ENCODE measurements around the gene C1QB. TPM values are rescaled to one million over a fixed set of nuclear protein-coding genes. Genes with fewer than 3 reads are reported as not detected.
"Not testable (repeated sequence)": the region's sequence is repeated elsewhere in the genome, so short reads cannot be mapped to it uniquely, and the experiment has no call there.

Gene C1QB
- total RNA-seq, 1 experiment from 2014 or later, result not detected

DNA sequence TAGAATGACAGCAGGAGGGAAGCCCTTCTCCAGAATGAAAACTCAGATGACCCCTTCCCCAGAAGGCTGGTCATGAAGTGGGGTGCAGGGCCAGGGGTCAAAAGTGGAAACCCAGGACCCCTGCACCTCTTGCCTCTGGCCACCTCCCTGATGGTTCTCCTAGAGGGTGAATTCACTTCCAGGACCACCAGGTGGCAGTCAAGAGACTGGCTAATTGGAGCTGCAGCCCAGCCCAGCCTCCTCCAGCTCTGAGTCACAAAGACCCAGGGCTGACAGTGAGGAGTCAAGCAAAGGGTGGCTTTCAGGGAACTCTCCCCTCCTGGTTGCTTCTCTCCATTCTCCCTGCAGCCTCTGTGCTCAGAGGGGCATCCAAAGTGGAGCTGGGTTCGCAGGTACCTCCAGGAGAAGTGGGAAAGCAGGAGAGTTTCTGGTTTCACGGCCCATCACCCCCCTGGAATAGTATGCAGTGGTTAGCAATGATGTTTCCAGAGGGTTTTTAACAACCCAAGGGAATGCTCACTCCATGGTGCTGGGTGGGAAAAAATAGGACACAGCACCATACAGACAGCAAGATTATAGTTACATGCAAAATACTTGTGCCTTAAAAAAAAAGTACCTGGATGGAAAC is 51.5 kb downstream of the C1QB start:
- Mint-ChIP-seq H3K27ac (ENCODE audit: unreplicated experiment) (no peak overlapping the region), H3K36me3 (ENCODE audit: insufficient read depth, unreplicated experiment) (no peaks in the 10 kb centered on the region), H3K27me3 (ENCODE audit: unreplicated experiment) (no peaks in the 10 kb centered on the region), H3K4me3 (ENCODE audit: low read depth, unreplicated experiment) (no peak overlapping the region), H3K9me3 (ENCODE audit: low read depth, unreplicated experiment) (no peaks in the 10 kb centered on the region), H3K4me1 (ENCODE audit: low read depth, unreplicated experiment) (no peaks in the 10 kb centered on the region)
- TF ChIP-seq, protein P1, sequence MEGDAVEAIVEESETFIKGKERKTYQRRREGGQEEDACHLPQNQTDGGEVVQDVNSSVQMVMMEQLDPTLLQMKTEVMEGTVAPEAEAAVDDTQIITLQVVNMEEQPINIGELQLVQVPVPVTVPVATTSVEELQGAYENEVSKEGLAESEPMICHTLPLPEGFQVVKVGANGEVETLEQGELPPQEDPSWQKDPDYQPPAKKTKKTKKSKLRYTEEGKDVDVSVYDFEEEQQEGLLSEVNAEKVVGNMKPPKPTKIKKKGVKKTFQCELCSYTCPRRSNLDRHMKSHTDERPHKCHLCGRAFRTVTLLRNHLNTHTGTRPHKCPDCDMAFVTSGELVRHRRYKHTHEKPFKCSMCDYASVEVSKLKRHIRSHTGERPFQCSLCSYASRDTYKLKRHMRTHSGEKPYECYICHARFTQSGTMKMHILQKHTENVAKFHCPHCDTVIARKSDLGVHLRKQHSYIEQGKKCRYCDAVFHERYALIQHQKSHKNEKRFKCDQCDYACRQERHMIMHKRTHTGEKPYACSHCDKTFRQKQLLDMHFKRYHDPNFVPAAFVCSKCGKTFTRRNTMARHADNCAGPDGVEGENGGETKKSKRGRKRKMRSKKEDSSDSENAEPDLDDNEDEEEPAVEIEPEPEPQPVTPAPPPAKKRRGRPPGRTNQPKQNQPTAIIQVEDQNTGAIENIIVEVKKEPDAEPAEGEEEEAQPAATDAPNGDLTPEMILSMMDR (IDR thresholded peaks at IDR 0.05; ENCODE audit: unreplicated experiment), result peak; percentile 78
- intact Hi-C loops (cut with micrococcal nuclease; ENCODE audit: unreplicated experiment), result loop anchor here (1.0 kb wide), 1 partner anchor 185 kb away; no protein-coding TSS in a partner anchor
- BruUV-seq (replicated peaks), result no TSS peak
- peak; percentile 86 for DNase-seq
- CTCF ChIA-PET, result interaction anchor here (0.7 to 1.8 kb wide), 12 partner anchors 13 to 226 kb away, joined by 3 to 28 read pairs (median 4); no protein-coding TSS in a partner anchor

DNA sequence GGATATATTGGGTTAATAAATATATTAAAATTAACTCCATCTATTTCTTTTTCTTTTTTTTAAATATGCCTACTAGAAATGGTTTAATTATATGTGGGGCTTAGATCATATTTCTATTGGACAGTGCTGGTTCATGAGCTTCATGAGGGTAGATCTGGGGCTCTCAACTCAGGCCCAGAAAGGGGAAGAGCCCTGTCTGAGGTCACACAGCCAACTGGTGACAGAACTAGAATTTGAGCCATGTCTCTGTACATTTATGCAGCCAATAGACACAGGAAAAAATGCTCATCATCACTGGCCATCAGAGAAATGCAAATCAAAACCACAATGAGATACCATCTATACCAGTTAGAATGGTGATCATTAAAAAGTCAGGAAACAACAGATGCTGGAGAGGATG is 52.5 kb downstream of the C1QB start:
- intact Hi-C loops (cut with micrococcal nuclease; ENCODE audit: unreplicated experiment), result no loop called here
- H3K4me1 Mint-ChIP-seq (ENCODE audit: low read depth, unreplicated experiment), result no peaks in the 10 kb centered on the region
- H3K4me3 Mint-ChIP-seq (ENCODE audit: low read depth, unreplicated experiment), result no peak overlapping the region
- no TSS peak for BruUV-seq (replicated peaks)
- H3K36me3 Mint-ChIP-seq (ENCODE audit: insufficient read depth, unreplicated experiment), result no peaks in the 10 kb centered on the region
- no peaks in the 10 kb centered on the region for H3K9me3 Mint-ChIP-seq (ENCODE audit: low read depth, unreplicated experiment)
- no peak overlapping the region for H3K27ac Mint-ChIP-seq (ENCODE audit: unreplicated experiment)
- H3K27me3 Mint-ChIP-seq (ENCODE audit: unreplicated experiment), result no peaks in the 10 kb centered on the region
- CTCF ChIA-PET, result interaction anchor here (0.8 to 1.8 kb wide), 5 partner anchors 29 to 225 kb away, joined by 4 to 11 read pairs (median 4); no protein-coding TSS in a partner anchor
- no peak for DNase-seq
- TF ChIP-seq, protein P1 (IDR thresholded peaks at IDR 0.05; ENCODE audit: unreplicated experiment), result no peak

DNA sequence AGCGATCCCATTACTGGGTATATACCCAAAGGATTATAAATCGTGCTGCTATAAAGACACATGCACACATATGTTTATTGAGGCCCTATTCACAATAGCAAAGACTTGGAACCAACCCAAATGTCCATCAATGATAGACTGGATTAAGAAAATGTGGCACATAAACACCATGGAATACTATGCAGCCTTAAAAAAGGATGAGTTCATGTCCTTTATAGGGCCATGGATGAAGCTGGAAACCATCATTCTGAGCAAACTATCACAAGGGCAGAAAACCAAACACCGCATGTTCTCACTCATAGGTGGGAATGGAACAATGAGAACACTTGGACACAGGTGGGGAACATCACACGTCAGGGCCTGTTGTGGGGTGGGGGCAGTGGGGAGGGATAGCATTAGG is 53.1 kb downstream of the C1QB start:
- H3K27me3 Mint-ChIP-seq (ENCODE audit: unreplicated experiment); BruUV-seq (replicated peaks); H3K9me3 Mint-ChIP-seq (ENCODE audit: low read depth, unreplicated experiment); H3K27ac Mint-ChIP-seq (ENCODE audit: unreplicated experiment); H3K36me3 Mint-ChIP-seq (ENCODE audit: insufficient read depth, unreplicated experiment); DNase-seq; H3K4me1 Mint-ChIP-seq (ENCODE audit: low read depth, unreplicated experiment); intact Hi-C loops (cut with micrococcal nuclease; ENCODE audit: unreplicated experiment); H3K4me3 Mint-ChIP-seq (ENCODE audit: low read depth, unreplicated experiment): not testable (repeated sequence)
- CTCF ChIA-PET, result interaction anchor here (0.8 kb wide), 1 partner anchor 156 kb away, joined by 4 read pairs; no protein-coding TSS in a partner anchor

DNA sequence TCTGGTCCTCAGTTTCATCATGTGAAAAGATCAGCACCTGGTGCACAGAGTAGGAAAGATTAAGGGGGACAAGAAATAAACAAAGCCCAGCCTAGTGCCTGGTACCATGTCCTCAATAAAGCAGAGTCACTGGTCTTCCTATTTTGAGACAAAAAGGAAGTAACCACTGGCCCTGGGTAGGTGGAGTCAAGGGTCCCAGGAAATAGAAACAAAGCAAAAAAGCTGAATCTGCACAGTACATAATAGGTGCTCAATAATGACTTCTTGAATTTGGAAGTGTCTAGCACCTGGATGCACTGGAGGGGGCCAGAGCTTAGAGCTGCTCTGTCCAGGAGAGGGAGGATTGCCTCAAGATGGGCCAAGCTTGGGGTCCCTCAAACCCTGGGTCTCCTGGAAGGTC is 55.7 kb downstream of the C1QB start:
- no peak overlapping the region for H3K4me3 Mint-ChIP-seq (ENCODE audit: low read depth, unreplicated experiment)

More for the DNA sequence above, 55.7 kb downstream of the C1QB start:
- no peaks in the 10 kb centered on the region for H3K36me3 Mint-ChIP-seq (ENCODE audit: insufficient read depth, unreplicated experiment)
- no peaks in the 10 kb centered on the region for H3K4me1 Mint-ChIP-seq (ENCODE audit: low read depth, unreplicated experiment)
- DNase-seq, result no peak
- BruUV-seq (replicated peaks), result no TSS peak
- TF ChIP-seq, protein P1 (IDR thresholded peaks at IDR 0.05; ENCODE audit: unreplicated experiment), result no peak
- intact Hi-C loops (cut with micrococcal nuclease; ENCODE audit: unreplicated experiment), result no loop called here
- no peak overlapping the region for H3K27ac Mint-ChIP-seq (ENCODE audit: unreplicated experiment)
- CTCF ChIA-PET, result interaction anchor here (1.1 to 1.5 kb wide), 3 partner anchors 39 to 153 kb away, joined by 3 to 4 read pairs (median 3); no protein-coding TSS in a partner anchor
- H3K27me3 Mint-ChIP-seq (ENCODE audit: unreplicated experiment), result no peaks in the 10 kb centered on the region
- no peaks in the 10 kb centered on the region for H3K9me3 Mint-ChIP-seq (ENCODE audit: low read depth, unreplicated experiment)

Data from Calu3 (cell line).